ENCODE results near the gene RFX7.

Gene RFX7

GRCh38 chr15:56042982-56043980 is 200.4 kb downstream of the RFX7 start:
- no peak for DNase-seq
- no peak for TF ChIP-seq CTCF (IDR thresholded peaks at IDR 0.05; ENCODE audit: low read depth, low read length)
- Histone ChIP-seq H3K9me3 (ENCODE audit: severe bottlenecking) (no peaks in the 10 kb centered on the region), H3K27me3 (ENCODE audit: insufficient read depth, low read depth, severe bottlenecking) (no peaks in the 10 kb centered on the region), H3K4me3 (ENCODE audit: low read depth, low read length) (no peak overlapping the region), H3K27ac (no peak overlapping the region), H3K36me3 (no peaks in the 10 kb centered on the region)

- no peak overlapping the region for H3K27ac ChIP-seq
- H3K4me3 ChIP-seq (ENCODE audit: low read depth, low read length): no peak overlapping the region
- no peak for DNase-seq
- H3K27me3 ChIP-seq (ENCODE audit: insufficient read depth, low read depth, severe bottlenecking): no peaks in the 10 kb centered on the region
- H3K36me3 ChIP-seq: no peaks in the 10 kb centered on the region
- no peaks in the 10 kb centered on the region for H3K9me3 ChIP-seq (ENCODE audit: severe bottlenecking)
- TF ChIP-seq CTCF (IDR thresholded peaks at IDR 0.05; ENCODE audit: low read depth, low read length): no peak
Measured at GRCh38 chr15:56042498-56042897, 201.2 kb downstream of the RFX7 start.

- no peak for TF ChIP-seq CTCF (IDR thresholded peaks at IDR 0.05; ENCODE audit: low read depth, low read length)
- no peaks in the 10 kb centered on the region for H3K9me3 ChIP-seq (ENCODE audit: severe bottlenecking)
- H3K27me3 ChIP-seq (ENCODE audit: insufficient read depth, low read depth, severe bottlenecking): no peaks in the 10 kb centered on the region
- DNase-seq: no peak
- H3K4me3 ChIP-seq (ENCODE audit: low read depth, low read length): no peak overlapping the region
- no peaks in the 10 kb centered on the region for H3K36me3 ChIP-seq
- no peak overlapping the region for H3K27ac ChIP-seq
Measured at GRCh38 chr15:56042031-56042430, 201.6 kb downstream of the RFX7 start.

- Histone ChIP-seq H3K9me3 (ENCODE audit: severe bottlenecking) (no peaks in the 10 kb centered on the region), H3K4me3 (ENCODE audit: low read depth, low read length) (no peak overlapping the region), H3K36me3 (no peaks in the 10 kb centered on the region), H3K27me3 (ENCODE audit: insufficient read depth, low read depth, severe bottlenecking) (no peaks in the 10 kb centered on the region), H3K27ac (no peak overlapping the region)
- TF ChIP-seq CTCF (IDR thresholded peaks at IDR 0.05; ENCODE audit: low read depth, low read length): no peak
- no peak for DNase-seq
Measured at GRCh38 chr15:56040081-56041035, 203.3 kb downstream of the RFX7 start.

GRCh38 chr15:56038707-56039106 is 205.0 kb downstream of the RFX7 start:
- Histone ChIP-seq H3K9me3 (ENCODE audit: severe bottlenecking) (no peaks in the 10 kb centered on the region), H3K27ac (no peak overlapping the region), H3K4me3 (ENCODE audit: low read depth, low read length) (no peak overlapping the region), H3K36me3 (no peaks in the 10 kb centered on the region), H3K27me3 (ENCODE audit: insufficient read depth, low read depth, severe bottlenecking) (no peaks in the 10 kb centered on the region)
- no peak for DNase-seq
- no peak for TF ChIP-seq CTCF (IDR thresholded peaks at IDR 0.05; ENCODE audit: low read depth, low read length)

All from WERI-Rb-1 (cell line).